GM04503 (cell line): Measurements from ENCODE around the gene SPATA7.

ENCODE experiments used
- DNase-seq: peaks from one replicate; pipeline ENCODE4 v3.0.0-alpha.2; 2012; ENCODE audit warnings: low read depth

The SPATA7 gene

DNA sequence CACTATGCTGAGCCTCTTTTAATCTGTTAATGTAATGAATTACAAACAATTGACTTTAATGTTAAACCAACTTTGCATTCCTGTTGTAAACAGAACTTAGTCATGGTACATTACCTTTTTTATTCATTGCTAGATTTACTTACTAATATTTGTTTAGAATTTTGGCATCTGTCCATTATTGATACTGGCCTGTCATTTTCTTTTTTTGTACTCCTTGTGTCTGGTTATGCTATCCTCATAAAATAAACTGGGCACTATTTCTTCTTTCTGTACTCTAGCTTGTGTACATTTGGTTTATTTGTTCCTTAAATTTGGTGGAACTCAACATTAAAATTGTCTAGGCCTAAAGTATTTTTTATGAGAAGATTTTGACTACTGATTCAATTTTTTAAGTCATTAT is 32.1 kb downstream of the SPATA7 start:
- no peak for DNase-seq

DNA sequence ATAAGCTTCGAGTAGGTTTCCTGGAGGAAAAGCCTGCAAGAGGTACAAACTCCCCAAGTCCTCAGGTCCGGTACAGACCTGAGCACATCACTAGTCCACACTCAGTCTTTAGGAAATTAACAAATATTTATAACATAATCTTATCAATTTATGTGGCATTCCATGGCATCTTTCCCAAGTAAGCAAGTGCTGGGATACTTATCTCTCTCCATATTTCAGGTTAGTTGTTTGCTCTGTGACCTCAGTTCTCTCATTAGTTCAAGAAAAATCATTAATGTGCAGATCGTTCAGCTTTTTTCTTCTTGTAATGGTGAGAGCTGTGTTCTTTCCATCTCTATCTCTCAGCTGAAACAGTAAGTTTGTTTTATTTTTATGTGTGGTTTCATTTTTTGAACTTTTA is 34.7 kb downstream of the SPATA7 start:
- DNase-seq: no peak

DNA sequence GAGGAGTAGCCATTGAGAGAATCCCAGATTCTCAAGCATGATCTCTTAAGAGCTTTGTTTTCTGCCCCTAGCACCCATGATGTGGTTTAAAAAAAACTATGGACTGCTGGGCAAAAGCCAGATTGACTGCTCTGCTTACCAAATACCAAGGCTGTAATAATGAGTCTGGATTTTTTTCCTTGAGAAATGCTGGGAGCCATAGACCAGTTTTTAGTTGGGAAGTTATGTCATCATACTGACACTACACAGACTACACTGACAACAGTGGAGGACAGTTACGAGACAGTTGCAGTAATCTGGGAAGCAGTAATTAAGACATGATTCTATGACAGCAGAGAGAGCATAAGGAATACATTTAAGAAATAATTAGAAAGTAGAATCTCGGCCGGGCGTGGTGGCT is 35.8 kb downstream of the SPATA7 start:
- DNase-seq: peak; percentile 76

DNA sequence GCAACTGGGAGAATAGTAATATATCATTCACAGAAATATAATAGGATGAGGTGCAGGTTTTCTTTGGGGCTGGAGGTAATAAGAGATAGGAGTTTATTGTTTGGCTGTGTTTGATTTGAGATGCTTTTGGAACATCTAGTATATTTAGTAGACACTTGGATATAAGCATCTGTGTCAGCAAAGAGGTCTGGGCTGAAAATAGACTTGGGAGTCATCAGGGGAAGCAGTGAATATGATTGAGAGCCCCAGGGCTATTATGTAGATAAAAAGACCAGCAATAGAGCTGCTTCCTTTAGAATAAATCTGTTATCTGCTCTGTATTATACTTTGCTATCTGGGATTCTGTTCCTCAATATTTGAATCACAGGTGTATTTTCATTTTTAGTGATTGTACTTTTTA is 36.6 kb downstream of the SPATA7 start:
- DNase-seq: no peak

DNA sequence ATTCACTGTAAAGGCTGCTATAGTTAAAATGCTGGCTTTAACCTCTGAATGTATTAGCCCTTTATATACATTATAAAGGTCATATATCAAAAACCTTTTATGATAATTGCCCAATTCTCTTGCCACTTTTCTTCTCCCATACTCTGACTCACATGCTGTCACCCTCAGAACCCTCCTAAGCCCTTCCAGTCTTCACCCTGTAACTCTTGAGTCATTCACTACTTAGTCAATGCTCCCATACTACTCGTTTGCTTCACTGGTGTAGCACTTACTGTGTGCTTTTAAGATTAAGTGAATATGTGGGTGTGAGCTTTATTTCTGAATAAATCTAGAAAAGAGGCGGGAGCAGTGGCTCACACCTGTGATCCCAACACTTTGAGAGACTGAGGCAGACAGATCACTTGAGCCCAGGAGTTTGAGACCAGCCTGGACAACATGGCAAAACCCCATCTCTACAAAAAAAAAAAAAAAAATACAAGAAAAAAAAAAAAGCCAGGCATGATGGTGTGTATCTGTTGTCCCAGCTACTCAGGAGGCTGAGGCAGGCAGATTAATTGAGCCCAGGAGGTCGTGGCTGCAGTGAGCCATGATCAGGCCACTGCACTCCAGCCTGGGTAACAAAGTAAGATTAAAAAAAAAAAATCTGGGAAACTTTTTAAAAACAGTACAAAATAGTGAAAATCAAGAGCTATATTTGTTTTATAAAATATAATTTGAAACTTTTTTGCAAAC is 37.6 kb downstream of the SPATA7 start:
- DNase-seq: peak; percentile 54

DNA sequence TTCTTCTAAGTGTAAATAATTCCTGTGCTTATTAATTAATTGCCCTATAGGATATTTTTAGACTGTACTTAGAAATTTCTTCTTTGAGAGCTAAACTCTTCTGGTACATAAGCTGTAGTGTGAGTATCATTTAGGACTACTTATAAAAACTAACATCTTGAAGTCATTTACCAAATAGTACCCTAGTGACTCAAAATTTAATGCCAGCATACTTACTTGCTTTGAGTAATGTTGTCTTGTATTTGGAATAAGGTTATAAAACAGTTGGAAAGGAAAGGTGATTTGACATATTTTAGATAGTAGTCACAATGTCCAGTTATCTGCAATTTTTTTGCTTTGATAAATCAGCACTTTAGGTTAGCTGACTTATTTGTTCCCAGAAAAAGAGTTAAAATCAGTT is 39.1 kb downstream of the SPATA7 start:
- DNase-seq: peak; percentile 44

DNA sequence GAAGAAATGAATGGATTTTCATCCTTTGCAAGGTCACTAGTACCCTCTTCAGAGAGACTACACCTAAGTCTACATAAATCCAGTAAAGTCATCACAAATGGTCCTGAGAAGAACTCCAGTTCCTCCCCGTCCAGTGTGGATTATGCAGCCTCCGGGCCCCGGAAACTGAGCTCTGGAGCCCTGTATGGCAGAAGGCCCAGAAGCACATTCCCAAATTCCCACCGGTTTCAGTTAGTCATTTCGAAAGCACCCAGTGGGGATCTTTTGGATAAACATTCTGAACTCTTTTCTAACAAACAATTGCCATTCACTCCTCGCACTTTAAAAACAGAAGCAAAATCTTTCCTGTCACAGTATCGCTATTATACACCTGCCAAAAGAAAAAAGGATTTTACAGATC is 40.8 kb downstream of the SPATA7 start:
- DNase-seq: no peak

DNA sequence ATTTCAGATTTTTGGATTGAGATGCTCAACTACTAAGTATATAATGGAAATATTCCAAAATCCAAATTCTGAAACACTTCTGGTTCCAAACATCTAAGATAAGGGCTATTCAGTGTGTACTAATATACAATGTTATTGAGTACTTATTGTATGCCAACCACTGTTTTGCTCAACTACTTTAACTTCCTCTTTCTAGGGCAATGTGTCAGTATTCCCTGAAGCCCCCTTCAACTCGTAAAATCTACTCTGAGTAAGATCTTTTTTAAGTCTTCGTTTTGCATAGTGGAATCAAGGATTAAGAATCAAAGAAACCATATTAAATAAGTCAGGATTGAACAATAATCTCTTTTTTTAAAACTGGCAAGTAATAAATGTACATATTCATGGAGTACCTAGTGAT is 45.5 kb downstream of the SPATA7 start:
- DNase-seq: no peak

DNA sequence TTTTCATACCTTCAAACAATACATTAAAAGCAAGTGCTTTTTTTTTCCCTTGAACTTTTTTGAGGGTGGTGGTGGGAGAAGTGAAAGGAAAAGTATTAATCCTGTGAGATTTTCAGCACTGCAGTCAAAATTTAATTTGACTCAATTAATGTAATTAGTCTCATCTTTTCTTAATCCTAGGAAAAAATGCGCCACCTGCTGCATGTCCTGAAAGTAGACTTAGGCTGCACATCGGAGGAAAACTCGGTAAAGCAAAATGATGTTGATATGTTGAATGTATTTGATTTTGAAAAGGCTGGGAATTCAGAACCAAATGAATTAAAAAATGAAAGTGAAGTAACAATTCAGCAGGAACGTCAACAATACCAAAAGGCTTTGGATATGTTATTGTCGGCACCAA is 52.2 kb downstream of the SPATA7 start:
- no peak for DNase-seq

DNA sequence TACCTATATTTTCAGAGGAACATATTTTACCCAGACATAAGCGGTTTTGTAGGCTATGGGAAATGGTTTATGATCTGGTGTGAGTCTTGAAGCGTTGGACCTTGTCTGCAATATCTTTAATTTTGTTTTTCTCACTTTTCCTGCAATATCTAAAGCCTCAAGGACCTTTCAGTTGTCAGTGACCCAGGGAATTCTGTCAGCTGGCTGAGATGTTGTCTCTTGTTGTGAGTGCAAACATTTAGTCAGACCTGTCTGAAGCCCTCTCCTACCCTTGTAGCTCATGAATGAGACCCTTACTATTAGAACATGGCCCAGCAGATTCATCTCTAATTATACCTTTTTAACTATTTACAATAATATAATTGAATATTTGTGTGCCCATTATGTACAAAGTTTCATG is 53.6 kb downstream of the SPATA7 start:
- DNase-seq: no peak

DNA sequence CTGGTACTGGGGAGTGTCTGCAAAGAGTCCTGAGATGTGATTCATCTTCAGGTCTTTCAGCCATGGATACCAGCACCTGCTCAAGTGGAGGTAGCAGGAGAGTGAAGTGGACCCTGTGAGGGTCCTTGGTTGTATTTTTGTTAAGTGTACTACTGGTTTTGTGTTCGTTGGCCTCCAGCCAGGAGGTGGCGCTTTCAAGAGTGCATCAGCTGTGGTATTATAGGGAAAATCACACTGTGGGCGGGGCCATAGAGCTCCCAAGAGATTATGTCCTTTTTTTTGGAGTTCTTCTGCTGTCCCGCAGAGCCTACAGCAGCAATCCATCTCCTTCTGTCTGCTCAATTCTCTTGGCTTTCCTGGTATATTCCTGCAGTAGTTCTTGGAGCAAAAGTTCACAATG is 66.8 kb downstream of the SPATA7 start:
- DNase-seq: no peak

DNA sequence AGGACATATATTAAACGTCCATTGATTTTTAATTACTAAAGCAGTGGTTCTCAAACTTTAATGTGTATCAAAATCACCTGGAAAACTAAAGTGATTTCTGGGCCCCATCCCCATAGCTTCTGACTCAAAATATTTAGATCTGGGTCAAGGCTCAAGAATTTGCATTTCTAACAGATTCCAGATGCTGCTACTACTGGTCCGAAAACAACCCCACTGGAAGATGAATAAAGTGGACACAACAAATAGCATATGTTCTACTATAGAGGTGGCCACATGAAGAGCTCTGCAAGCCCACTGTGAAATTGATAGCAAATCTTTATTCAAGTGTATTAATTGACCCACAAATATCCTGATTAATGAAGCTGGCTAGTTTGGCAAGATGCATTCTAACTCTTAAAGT is 69.4 kb downstream of the SPATA7 start:
- DNase-seq: no peak

DNA sequence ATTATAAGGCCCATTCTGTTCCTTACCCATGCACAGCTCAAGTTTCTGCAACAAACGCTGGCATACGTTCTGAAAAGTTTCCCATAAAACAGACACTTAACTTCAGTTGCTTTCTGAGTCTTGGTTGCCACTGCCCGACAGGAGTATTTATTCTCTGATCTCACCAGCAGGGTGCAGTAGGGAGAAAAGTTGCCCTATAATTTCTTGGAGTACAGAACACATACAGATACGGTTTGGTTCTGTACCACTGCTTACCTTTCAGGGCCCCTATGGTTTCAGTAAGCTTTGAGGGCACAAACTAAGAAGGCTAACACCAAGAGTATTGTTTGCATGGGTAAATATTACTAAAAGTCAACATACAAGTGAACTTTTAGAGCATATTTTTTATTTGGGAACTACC is 77.9 kb downstream of the SPATA7 start:
- DNase-seq: no peak

DNA sequence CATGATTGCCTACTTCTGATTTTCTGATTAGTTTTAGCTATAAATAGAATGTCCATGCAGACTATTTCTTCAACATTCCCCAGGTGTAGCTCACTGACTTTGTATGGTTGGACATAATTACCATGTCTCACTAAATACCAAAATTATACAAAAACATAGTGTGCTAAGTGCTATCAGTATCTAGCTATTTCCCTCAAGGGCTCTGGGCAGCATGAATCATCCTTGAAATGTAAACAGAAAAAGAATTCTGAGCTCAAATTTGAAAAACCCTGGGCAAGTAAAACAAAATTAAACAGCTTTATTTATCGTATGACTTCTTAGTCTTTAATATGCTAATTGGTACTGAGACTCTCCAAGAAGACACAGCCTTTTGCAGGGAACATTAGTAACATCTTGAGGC is 82.9 kb downstream of the SPATA7 start:
- DNase-seq: peak; percentile 47

DNA sequence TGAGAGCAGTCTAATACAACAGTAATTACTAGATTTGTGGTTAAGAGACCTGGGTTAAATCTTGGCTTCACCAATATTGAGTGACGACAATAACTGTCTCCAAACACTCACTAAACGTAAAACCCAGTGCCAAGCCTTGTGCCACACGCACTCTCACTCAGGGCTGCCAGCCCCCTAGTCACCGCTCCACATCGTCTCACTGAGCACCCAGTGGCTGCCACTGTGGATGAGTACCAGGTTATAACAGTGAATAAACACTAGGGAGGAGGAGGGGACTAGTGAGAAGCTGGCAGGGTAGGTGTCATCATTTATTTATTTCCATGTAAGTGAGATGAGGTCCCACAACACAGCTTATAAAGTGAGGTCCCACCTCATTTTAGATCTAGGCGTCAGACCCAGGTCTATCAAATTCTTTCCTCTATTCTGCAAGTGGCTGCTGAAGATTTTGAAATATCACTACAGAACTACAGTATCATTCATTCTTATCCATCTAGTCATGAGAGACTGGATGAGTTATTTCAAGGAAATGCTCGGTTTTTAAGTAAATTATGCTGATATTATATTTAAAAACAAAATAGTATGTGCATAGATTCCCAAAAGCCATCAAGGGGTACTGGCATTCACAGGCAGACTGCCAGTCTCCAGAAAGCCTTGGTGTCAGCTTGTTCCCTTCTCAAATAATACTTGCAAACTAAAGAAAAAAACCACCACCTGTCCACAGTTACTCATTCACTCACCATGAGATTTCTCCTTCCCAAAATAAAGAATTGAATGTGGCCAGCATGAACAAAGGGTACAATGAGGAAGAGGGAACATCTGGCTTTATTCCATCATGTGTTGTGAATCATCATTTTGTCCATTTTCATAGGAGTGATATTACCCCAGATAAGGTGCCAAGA is 85.3 kb downstream of the SPATA7 start:
- DNase-seq: no peak

DNA sequence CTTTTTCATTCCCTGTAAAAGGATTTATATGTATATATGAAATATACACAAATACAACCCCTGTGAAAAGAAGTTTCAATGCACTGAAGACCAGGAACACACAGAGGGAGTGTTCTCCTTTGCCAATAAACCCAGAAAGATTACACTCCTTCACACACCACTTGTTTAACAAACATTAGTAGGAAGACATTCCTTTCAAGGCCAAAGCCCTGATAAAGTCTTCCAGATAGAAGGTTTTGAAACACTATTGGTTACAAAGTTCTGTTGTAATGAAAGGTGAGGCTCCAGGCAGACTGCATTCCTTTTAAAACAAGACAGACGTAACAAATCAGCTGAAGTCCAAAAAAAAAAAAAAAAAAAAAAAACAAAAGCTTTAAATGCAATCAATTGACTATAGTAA is 88.3 kb downstream of the SPATA7 start:
- DNase-seq: no peak

DNA sequence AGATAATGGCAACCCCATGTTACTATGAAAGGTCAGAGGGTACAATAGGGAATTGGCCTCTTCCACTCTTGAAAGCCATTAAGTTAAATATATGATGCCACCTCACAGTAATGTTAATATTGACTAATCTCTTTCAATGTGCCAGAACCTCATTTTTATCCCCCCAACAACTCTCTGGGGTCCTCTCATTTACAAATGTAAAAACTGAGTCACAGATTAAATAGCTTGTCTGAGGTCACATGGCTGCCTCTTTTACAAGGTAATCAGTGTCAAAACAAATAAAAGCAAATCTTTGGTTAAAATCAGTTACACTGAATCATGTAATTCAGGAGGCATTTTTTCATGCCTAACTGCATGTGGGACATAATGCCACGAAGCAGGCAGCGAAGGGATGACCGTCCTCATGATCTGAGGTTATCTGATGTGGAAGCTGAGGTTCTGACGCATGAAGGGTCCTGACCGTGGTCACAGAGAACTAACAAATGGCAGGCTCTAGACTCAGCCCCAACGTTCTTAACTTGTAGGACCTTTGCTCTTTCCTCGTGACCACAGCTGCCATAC is 90.8 kb downstream of the SPATA7 start:
- DNase-seq: no peak

DNA sequence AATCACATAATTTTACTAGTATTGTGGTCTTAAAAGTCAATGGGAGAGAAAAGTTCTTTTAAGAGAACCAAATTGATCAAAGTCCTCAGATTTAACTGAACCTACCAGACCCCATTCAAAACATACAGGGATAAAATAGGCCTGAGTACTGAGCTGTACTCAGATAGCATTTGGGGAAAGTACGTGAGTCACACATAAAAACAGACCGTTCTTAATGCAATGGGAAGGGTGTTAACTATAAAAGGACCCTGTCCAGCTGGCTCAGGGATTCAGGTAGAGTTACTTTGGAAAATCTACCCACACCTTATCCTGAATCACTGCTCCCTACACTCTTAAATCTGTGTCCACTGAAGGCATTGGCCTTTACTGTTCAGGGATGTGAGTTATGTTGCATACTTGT is 91.4 kb downstream of the SPATA7 start:
- no peak for DNase-seq

DNA sequence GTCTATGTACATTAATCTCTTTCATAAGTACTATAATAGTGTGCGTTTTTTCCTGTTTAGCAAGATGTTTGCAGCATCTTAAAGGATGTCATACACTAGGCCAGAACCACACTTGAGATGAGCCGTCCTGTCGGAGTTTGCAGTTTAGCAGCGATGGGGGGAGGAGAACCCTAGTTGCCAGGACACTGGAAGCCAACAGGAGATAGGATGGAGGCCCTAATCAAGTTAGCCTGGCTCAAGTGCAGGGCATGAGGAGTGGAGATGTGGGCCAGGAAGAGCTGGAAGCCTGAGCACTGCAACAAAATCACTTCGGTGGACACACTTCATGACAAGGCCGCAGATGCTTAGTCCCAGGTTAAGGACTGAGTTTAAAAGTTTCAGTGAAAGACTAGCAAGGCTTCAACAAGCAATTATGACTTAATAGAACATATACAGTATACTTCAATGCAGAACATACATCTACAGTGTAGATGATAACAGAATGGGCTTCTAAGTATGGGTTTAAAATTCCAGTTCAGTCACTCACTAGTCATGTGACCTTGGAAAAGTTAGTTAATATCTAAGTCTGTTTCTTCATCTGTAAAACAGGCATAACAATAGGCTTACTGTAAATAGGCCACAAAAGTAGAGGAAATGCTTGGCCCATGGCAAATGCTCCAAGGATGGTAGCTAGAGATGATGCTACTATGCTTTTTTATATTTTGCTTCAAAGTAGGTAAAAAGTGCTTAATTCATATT is 92.2 kb downstream of the SPATA7 start:
- no peak for DNase-seq

DNA sequence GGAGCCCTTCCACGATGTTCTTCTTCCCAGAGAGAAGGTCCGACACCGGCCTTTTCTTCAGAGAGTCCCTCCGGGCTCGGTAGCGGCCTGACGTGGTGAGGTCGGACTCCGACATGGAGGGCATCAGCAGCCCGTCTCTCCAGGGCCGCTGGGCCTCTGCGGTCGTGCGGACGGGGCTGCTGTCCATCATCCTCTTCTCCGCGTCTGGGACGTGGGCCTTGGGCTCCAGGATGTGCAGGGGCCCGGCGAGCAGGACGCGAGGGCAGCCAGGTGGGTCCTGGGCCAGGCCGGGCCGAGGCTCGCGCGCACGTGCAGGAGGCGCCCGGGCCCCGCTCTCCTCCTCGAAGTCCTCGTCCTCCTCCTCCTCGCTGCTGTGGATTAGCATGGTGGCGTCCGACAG is 93.5 kb downstream of the SPATA7 start:
- DNase-seq: no peak

DNA sequence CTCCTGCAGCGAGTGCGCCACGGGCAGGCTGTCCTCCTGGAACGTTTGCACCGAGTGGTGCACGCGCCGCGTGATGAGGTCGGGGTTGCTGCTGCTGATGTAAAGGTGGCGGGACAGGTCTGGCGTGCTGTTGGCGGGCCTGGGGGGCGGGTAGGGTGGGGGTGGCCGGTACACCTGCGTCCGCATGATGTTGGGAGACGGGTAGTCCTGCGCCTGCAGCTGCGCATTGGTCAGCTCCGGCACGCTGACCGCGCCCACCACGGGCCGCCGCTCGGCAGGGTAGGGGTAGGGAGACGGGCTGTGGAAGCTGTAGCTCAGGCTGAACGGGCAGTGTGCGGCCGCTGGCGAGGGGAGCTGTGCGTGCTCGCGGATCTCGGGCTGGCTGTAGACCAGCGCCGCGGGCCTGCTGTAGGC is 94.1 kb downstream of the SPATA7 start:
- no peak for DNase-seq

DNA sequence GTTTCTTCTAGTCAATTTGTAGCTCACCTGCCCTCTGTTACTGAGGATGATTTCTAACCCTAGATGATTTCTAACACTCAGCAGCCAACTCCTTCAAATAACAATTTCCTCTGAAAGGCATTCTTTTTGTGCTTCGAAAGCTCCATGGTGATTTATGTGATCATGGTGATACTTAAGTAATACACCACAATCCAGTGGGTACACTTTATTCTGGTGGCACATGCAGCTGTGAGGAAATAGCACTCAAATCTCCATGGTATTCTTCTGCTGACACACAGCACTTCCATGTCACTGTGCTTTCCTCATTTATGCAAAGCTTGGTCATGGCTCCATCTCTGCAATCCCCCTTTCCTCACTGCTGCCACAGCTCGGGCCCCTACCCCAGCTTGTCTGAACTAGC is 95.6 kb downstream of the SPATA7 start:
- DNase-seq: no peak

DNA sequence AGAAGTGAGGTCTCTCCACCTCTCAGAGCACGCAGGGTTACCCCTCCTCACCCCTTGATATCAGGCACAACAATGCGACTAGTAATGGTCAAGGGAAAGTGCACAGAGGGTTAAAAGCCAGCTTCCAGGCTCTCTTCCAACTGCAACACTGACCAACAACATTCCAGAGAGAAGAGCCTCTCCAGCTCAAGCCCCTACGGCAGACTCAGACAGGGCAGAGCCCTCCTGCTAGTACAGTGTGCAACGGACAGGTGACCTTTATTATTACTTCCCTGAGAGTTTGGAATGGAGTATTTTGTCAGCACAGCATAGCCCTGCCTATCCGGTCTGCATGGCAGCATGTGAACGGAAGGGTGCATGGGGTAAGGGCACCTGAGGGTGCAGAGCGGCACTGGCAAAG is 96.3 kb downstream of the SPATA7 start:
- no peak for DNase-seq
